Bronchial smooth muscle cell (primary cell): ENCODE results near the gene DNAJC5G. TPM values are rescaled to one million over a fixed set of nuclear protein-coding genes. Genes with fewer than 3 reads are reported as not detected.

Experiments used
- total RNA-seq: library from RNA; depleted of rRNA; stranded (reverse); fragments of >200 nt; gene quantifications from 2 replicates; pipeline ENCODE4 v1.2.1, GENCODE V29; 2014

Gene DNAJC5G, protein sequence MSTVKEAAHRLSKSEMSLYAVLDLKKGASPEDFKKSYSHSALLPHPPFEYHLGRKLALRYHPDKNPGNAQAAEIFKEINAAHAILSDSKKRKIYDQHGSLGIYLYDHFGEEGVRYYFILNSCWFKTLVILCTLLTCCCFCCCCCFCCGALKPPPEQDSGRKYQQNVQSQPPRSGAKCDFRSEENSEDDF
- total RNA-seq, result not detected in 2 replicates

DNA sequence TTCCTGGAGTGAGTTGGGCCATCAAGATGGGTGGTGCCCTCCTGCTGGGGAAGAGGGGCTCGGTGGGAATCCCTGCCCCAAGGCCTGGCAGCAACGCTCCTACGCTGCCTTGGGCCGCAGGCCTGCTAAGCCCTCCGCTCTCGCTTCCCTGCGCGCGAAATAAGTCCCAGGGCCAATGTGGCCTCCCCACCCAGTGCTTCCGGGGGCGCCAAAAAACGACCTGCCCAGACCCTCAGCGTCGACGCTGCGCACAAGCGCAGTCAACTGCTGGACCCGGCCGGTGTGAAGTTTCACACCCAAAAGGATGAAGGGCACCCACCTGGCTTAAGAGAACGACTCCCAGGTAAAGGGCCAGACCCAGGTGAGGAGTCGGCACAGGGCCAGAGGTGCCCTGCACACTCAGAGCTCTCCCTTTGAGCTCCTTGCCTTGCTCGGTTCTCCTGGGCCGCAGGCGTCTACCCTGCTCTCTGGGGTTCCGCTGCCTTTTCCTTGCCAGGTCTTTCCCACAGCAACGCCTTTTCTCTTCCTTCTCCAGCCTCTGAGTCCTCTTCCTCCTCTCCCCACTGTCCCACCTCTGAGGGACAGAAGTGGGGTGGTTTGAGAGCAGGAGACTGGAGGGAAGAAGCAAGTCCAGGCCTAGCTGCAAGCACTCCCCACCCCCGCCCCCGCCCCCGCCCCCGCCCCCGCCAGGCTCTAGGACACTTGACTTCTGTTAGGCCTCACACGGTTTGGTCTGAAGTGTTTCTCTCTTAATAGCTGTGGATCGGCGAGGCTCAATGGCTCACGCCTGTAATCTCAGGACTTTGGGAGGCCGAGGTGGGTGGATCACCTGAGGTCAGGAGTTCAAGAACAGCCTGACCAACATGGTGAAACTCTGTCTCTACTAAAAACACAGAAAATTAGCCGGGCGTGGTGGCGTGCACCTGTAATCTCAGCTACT is at the start of gene DNAJC5G:
DNAJC5G (plus strand) TSS at position 223 of the 940 bp plus-strand sequence. CDS start 1,296 bp downstream, outside the sequence.

DNA sequence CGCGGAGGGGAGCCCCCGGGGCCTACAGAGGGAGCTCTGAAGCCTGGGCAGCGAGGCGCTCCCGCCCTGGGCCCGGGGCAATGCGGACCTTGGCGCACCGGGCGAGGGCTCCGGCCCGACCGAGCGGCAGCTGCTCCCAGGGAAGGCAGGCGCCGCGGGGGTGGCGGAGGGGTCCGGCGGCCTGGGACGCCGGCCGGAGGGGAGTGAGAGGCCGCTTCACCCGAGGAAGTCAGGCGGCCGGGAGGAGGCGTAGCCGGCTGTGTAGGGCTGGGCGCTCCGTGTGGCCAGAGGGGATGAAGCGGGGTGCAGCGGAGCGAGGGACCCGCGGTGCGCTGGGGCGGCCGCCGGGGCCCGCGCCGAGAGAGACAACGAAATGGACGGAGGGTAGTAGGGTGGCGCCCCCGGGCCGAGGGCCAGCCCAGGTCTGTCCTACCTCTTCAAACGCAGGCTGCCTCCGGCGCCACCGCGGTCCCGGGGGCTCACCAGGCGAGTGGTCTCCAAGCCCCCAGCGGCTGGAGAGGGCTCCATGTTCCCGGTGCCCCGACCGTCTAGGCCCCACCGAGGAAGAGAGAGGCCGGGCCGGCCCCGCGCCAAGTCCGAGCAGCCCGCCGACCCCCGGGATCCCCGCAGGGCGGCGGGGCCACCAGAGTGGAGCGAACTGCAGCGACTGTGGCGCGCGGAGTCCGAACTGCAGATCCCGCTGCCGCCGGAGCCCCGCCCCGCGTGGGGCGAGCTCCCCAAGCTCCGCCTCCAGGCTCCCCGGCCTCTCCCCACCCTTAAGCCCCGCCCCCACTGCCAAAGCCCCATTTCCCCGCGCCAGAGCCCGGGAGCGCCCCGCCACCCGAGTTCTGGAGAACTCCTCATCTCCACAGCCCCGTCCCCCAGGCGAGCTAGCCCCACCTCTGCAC is 12.6 kb upstream of the DNAJC5G start, which contains the start of gene SLC30A3:
SLC30A3 (minus strand) TSS at position 669 of the 908 bp plus-strand sequence; CDS start at position 528, 141 bp downstream.

DNA sequence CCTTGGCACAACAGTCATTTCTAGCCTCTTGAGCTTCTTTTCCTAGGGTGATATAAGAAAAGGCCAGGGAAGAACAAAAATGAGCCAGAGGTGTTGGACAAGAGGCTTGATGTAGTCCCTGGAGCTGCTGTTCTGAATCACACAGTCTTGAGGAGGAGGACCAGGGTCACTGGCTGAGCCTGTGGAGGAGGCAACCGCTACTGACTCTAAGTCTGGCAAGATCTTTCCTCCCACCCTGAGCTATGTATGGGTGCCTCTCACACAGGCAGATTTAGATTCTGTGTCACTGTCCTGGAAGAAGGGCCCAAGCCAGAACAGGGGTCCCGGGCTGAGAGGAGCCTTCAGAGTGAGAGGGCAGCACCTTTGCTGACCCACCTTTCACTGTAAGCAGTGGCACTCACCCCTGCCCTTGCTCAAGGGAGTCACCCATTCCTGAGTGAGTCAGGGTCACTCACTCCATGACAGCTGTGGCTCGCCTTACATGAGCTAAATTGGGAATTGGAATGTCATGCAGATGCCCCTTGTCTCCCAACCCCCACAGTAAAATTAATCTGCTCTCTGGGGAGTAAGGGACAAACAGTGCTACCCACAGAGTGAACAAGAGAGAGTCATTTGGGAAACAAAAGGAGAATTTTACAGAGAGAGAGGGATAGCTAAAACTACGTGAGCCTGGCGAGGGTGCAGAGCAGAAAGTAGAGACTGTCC is 6.8 kb downstream of the DNAJC5G start, which contains the start of gene TRIM54:
TRIM54 (plus strand) TSS at position 575 of the 705 bp plus-strand sequence. CDS start 303 bp downstream, outside the sequence.

DNA sequence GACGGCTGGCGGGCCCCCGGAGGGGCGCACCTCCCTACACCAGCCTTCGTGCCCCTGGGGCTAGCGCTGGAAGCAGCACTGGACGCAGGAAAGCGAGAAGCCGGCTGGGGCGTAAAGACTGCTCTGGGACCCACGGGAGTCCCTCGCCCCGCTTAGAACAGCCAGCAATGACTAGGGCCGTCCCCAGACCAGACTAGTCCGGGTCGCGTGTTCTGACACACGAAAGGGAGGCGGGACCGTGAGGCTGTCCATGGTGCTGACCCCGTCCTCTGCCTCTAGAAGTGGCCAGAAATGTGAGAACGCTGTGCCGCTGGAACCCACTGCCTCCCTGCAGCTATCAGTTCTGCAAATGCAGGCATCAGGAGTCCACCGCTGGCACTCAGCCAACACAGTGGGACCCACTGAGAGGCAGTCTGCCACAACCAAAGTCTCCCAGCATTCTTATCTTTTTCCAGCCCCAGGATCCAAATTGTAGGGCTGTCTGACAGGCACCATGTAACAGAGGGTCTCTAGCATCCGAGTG is 33.2 kb downstream of the DNAJC5G start, which contains the start of gene UCN:
UCN (minus strand) TSS at position 87 of the 523 bp plus-strand sequence. CDS start 550 bp downstream, outside the sequence.

DNA sequence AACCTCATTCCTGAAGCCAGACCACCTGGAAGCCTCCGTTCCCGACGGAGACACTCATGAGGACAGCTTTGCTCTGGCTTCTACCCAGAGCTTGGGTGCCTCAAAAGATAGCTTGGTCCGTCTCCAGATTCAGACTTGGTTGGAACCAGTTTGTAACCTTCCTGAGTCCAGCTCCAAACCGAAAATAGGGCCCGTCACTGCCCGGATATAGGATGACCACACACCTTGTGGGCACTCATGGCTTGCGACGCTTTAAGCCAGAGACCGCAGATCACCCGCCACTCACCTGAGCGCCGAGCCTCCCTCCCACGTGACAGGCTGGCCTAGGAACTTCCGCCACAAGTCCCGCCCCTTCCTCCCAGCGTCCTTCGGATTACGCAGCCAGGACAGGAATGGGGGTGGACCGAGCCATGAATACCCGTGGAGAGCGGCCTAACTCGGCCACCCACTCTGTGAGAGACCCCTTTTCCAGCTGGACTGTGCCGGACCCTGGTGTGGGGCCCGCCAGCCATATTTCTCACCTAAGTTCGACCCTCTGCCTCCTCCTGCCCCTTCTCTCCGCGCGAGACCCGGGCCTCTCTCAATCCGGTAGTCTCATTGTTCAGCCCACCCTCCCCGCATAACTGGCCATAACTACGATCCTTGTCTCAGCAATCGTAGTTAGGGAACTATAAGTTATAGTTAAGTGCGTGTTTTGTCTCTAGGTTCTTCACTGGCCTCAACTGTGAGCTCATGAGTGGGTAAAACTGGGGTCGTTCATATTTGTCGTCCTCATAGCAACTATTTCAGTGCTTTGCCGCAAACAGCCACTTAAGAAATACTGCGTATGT is 47.7 kb downstream of the DNAJC5G start, which contains the start of gene MPV17:
MPV17 (minus strand) TSS at position 332 of the 830 bp plus-strand sequence. CDS start 580 bp downstream, outside the sequence.

Other genes starting within 250 kb of the DNAJC5G start
- gene TMEM214, start 242.5 kb upstream of the DNAJC5G start, total RNA-seq, result 22.2 and 27.6 TPM in 2 replicates
- 18.1 and 20.3 TPM in 2 replicates for gene AGBL5, start 223.8 kb upstream of the DNAJC5G start, total RNA-seq
- gene OST4, start 203.8 kb upstream of the DNAJC5G start, total RNA-seq, result 622 and 1,171 TPM in 2 replicates
- gene EMILIN1, start 196.8 kb upstream of the DNAJC5G start, total RNA-seq, result 257 and 364 TPM in 2 replicates
- 0.32 and 1.3 TPM in 2 replicates for gene KHK, start 188.7 kb upstream of the DNAJC5G start, total RNA-seq
- 0.69 and 0.79 TPM in 2 replicates for gene CGREF1, start 156.3 kb upstream of the DNAJC5G start, total RNA-seq
- gene ABHD1, start 151.6 kb upstream of the DNAJC5G start, total RNA-seq, result 0.16 TPM in 1 of 2 replicates, not detected in the other
- gene PREB, start 140.8 kb upstream of the DNAJC5G start, total RNA-seq, result 40.7 TPM in 2 replicates
- not detected in 2 replicates for gene PRR30, start 136.0 kb upstream of the DNAJC5G start, total RNA-seq
- gene TCF23, start 126.4 kb upstream of the DNAJC5G start, total RNA-seq, result not detected in 2 replicates
- 241 and 261 TPM in 2 replicates for gene ATRAID, start 63.4 kb upstream of the DNAJC5G start, total RNA-seq
- gene SLC5A6, start 63.2 kb upstream of the DNAJC5G start, total RNA-seq, result 6.6 and 9.1 TPM in 2 replicates
- 21.9 and 22.9 TPM in 2 replicates for gene CAD, start 58.1 kb upstream of the DNAJC5G start, total RNA-seq
- gene SLC30A3, start 12.4 kb upstream of the DNAJC5G start, total RNA-seq, result not detected in 2 replicates
- gene TRIM54, start 7.0 kb downstream of the DNAJC5G start, total RNA-seq, result 0.09 TPM in 1 of 2 replicates, not detected in the other
- gene UCN, start 33.0 kb downstream of the DNAJC5G start, total RNA-seq, result 0.16 and 0.26 TPM in 2 replicates
- gene MPV17, start 47.7 kb downstream of the DNAJC5G start, total RNA-seq, result 73.6 and 79.1 TPM in 2 replicates
- gene GTF3C2, start 81.3 kb downstream of the DNAJC5G start, total RNA-seq, result 13.7 and 23.5 TPM in 2 replicates
- gene EIF2B4, start 94.9 kb downstream of the DNAJC5G start, total RNA-seq, result 29.3 and 31.5 TPM in 2 replicates
- 121 and 127 TPM in 2 replicates for gene SNX17, start 95.2 kb downstream of the DNAJC5G start, total RNA-seq
- gene ZNF513, start 105.3 kb downstream of the DNAJC5G start, total RNA-seq, result 5.3 and 6.6 TPM in 2 replicates
- gene PPM1G, start 134.2 kb downstream of the DNAJC5G start, total RNA-seq, result 80.7 and 83.5 TPM in 2 replicates
- 90.0 and 94.5 TPM in 2 replicates for gene NRBP1, start 153.2 kb downstream of the DNAJC5G start, total RNA-seq
- gene KRTCAP3, start 166.9 kb downstream of the DNAJC5G start, total RNA-seq, result 0.26 and 0.47 TPM in 2 replicates
- gene IFT172, start 214.3 kb downstream of the DNAJC5G start, total RNA-seq, result 32.3 and 51.1 TPM in 2 replicates
- 15.2 and 19.4 TPM in 2 replicates for gene FNDC4, start 219.8 kb downstream of the DNAJC5G start, total RNA-seq
- gene GCKR, start 221.4 kb downstream of the DNAJC5G start, total RNA-seq, result 0.16 TPM in 1 of 2 replicates, not detected in the other